PC-9 (cell line): ENCODE results near the gene POU2AF1.

ENCODE experiments used
- EZH2 ChIP-seq: fragments of 200-600 bp; sonication (generic); IDR thresholded peaks from 2 replicates; pipeline ENCODE4 v1.8.0; 2017; ENCODE audit warnings: antibody characterized with exemption, low read depth
- TF ChIP-seq, protein P1 (sequence below): fragments of 200-600 bp; sonication (generic); conservative IDR thresholded peaks from 2 replicates; pipeline ENCODE4 v1.6.1; 2017; ENCODE audit warnings: mixed run types, antibody characterized with exemption, mild to moderate bottlenecking, moderate library complexity

DNA sequence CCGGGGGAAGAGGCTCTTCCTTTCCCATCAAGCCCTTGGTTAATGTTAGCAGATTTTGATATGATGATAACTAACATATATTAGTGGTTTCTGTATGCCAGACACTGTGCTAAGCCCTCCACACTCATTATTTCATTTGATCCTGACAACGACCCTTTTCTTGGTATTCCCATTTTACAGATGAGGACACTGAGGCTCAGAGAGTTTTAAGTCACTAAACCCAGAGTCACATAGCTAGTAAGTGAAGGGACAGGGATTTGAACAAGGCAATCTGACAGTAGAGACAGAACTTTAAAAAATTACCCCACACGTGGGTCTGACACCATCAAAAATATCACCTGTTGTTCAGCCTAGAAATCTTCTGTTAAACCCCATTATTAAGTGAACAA, 22.4 kb downstream of the POU2AF1 start:
- TF ChIP-seq, protein P1, sequence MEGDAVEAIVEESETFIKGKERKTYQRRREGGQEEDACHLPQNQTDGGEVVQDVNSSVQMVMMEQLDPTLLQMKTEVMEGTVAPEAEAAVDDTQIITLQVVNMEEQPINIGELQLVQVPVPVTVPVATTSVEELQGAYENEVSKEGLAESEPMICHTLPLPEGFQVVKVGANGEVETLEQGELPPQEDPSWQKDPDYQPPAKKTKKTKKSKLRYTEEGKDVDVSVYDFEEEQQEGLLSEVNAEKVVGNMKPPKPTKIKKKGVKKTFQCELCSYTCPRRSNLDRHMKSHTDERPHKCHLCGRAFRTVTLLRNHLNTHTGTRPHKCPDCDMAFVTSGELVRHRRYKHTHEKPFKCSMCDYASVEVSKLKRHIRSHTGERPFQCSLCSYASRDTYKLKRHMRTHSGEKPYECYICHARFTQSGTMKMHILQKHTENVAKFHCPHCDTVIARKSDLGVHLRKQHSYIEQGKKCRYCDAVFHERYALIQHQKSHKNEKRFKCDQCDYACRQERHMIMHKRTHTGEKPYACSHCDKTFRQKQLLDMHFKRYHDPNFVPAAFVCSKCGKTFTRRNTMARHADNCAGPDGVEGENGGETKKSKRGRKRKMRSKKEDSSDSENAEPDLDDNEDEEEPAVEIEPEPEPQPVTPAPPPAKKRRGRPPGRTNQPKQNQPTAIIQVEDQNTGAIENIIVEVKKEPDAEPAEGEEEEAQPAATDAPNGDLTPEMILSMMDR, result no peak
- no peak for TF ChIP-seq EZH2
